GM21381 (cell line): Measurements from ENCODE around the gene MCEMP1.

Experiments
- ATAC-seq: cut with Tn5 transposase; IDR thresholded peaks from one replicate; pipeline ENCODE4 v1.9.1; 2021; ENCODE audit warnings: mild to moderate bottlenecking, moderate library complexity; ENCODE audit not compliant: unreplicated experiment

MCEMP1 gene, protein sequence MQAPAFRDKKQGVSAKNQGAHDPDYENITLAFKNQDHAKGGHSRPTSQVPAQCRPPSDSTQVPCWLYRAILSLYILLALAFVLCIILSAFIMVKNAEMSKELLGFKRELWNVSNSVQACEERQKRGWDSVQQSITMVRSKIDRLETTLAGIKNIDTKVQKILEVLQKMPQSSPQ

DNA sequence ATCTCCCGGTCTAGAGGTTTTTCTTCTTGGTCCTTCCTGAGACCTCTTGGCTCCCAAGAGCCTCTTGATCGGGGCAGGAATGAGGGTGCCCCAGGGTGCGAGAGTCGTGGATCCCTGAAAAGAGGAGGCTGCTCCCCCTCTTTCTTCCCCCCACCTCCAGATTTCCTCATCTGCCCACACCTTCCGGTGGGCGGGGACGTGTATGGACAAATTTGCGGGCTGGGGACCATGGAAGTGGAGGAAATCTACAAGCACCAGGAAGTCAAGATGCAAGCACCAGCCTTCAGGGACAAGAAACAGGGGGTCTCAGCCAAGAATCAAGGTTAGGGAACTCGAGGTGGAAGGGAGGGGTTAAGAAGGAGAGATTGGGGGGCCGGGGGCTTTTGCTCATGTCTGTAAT, at the start of gene MCEMP1:
TSS of gene MCEMP1 (plus strand) at position 237 of the 400 bp plus-strand sequence. CDS start at position 268, 31 bp downstream.
- ATAC-seq: no peak

DNA sequence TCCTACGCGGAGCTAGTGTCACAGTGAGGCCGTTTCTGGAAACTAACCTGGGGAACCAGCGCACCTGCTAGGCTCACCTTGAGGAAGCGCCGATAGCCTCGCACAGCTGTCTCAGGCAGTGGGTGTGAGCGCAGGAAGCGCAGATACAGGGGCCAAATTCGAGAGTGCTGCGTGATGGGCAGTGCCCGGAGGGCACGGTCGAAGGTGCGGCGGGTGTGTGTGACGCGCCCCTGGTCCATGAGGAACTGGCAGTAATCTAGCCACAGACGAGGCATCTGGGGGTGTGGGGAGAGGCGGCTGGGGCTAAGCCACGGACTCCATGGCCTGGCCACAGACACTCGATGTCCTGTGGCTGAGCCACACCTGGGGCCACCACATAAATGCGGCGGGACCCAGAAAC, 49.7 kb upstream of the MCEMP1 start:
- no peak for ATAC-seq

DNA sequence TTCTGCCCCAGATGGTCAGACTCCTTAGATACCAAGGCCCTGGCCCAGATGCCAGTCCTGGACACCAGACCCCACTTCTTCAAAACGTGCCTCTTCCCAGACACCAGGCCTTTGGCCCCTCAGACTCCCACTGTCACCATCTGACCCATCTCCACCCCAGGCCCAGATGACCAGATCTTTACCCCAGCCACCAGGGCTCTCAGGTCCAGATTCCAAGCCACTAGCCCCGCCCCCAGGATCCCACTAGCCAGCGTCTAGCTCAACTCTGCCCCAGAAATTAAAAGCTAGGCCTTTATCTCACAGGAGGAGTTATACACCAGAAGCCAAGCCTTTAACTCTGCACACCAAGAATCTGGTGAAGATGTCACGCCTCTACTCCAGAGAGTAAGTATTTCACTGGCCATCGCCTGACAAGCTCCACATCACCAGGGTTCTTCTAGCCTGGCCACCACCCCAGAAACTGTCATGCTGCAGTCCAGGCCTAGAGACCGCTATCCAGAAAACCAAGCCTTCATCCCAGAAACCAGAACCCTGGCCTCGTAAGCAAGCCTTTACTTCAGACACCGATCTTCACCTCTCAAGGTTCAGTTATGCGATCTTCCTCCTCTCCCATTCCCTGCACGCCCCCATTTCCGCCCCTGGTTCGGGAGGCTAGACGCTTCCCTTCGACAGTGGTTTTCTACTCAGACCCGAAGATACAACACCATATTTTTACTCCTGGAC, 48.1 kb upstream of the MCEMP1 start:
- ATAC-seq: no peak

DNA sequence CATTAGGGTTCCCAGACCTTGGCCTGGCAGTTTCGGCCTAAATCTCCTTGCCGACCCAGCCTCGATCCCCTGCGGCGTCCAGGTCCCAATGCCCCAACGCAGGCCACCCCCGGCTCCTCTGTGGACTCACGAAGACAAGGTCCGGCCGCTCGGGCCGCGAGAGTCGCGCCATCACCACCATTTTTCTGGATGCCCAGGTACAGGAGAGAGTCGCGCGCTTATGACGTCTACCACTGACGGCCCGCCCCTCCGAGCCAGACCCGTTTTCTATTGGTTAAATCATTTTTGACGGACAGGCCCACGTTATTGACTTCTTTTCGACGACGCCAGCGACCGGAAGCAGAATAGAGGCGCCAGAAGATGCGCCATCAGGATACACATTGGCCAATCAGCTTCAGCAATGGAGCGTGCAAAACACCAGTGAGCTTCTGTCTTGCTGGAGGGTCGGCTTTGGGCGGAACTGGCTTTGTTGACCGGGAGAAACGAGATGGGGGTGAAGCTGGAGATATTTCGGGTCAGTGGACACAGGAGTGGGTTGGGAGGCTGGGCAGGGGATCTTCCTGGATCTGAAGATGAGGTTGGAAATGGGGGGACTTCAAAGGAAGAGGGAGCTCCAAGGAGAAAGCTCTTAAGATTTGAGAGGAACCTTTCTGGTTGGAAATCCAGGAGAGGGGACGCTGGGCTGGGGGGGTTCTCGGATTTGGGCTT, 47.4 kb upstream of the MCEMP1 start, which contains the start of the genes PET100 and XAB2:
TSS of gene PET100 (plus strand) at position 447 of the 708 bp plus-strand sequence. CDS start at position 488, 41 bp downstream.
TSS of gene XAB2 (minus strand) at position 199 of the 708 bp plus-strand sequence. CDS start at position 181, 18 bp downstream.
- ATAC-seq: peak; percentile 90

DNA sequence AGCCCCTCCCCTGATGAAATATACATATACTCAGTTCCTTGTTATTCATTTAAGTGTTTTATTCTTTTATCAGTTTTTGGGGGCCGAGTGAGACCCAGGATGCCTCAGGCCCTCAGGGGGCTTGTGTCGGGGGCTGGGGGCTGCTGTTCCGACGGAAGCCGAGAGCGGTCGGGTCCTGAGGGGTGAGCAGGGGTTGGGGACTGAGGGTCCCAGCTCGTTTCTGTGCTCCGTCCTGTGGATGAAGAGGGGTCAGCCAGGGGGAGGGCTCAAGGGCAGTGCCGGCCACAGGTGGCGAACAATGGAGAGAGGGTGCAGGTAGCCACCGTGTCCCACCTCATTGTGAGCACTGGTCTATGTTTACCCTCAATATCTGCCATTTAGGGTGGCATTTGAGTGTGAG, 45.3 kb upstream of the MCEMP1 start:
- ATAC-seq: no peak

DNA sequence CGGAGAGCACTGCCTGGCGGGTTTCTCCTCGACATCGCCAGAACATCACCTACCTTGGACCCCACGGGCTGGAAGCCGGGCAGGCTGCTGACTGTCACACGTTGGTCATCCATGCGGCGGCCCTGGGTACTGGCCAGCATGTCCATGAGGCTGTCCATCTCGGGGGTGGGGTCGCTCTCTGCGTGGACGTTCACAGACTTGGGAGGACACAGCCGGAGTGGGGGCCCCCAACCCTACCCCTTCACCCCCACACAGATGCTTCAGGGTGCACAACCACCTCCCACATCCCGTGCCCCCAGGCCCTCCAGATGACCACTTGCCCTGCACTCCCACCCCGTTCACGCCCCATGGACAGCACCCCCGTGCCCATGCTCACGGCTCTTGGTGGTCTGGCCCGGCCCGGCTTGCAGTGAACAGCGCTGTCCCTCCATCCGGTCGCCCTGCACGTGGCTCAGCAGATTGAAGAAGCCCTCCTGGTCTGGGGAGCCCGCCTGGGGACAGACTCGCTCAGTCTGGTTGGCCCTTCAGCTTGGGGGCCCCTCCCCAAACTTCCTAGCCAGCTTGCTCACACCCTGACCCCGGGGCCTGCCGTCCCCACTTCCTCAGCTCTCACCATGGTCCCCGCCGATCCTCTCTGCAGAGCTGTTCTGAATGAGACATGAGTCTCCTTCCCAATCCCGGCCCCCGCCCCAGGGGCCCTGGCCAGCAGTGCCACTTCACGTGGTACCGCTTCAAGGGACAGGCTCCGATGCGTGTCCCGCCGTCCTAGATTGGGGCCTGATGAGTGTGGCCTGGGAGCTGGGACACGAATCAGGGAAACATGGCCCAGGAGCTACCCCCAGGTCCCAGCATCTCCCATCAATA, 44.3 kb upstream of the MCEMP1 start:
- no peak for ATAC-seq

DNA sequence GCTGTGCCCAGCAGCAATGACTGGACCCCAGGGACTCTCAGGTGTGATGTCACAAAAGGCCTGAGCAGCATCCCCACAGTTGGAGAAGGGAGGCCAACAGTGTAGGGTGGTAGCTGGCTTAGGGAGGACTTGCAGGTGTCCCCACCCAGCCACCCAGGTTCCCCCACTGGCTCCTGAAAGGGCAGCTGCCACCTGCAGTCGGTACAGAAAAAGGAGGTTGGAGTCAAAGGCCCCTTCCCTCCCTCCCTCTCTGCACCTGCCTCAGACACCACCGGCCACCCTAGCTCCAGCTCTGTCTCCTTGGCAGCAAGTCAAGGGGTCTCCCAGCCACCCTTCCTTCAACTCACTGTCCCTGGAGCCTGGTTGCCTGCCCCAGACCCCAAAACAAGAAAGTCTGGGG, 43.2 kb upstream of the MCEMP1 start, which contains the start of gene PCP2:
TSS of gene PCP2 (minus strand) at position 22 of the 400 bp plus-strand sequence. CDS start 262 bp downstream, outside the sequence.
- no peak for ATAC-seq

DNA sequence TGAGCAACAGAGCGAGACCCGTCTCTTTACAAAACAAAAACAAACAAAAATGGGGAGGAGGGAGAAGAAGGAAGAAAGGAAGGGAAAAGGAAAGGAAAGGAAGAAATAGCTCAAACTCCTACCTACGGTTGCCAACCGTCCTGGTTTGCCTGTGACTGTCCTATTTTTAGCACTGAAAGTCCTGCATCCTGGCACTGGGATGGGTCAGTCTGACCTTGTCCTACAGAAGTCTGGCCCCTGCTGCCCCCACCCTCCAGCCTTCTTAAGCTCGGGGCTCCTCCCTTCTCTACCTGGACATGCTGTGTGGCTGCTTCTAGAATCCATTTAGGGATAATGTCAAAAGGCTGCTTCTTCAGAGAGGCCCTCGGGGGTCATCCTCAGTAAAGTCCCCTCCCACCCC, 41.2 kb upstream of the MCEMP1 start:
- no peak for ATAC-seq

DNA sequence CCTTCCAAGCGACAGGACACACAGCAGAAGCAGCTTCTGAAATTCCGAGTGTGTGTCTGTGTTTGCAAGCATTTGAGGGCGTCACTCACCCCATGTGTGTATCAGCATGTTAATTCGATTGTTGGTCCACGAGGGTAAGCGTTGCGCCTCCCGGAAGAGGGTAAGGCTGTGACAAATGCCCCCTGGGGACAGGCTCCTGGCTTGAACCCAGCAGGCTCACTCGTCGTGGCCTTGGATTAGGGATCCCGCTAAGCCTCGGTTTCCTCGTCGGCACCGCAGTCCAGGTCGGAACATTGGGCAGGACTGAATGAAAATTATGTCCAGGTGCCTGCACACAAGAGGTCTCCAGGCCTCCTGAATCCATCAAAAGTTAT, 40.6 kb upstream of the MCEMP1 start:
- ATAC-seq: no peak

DNA sequence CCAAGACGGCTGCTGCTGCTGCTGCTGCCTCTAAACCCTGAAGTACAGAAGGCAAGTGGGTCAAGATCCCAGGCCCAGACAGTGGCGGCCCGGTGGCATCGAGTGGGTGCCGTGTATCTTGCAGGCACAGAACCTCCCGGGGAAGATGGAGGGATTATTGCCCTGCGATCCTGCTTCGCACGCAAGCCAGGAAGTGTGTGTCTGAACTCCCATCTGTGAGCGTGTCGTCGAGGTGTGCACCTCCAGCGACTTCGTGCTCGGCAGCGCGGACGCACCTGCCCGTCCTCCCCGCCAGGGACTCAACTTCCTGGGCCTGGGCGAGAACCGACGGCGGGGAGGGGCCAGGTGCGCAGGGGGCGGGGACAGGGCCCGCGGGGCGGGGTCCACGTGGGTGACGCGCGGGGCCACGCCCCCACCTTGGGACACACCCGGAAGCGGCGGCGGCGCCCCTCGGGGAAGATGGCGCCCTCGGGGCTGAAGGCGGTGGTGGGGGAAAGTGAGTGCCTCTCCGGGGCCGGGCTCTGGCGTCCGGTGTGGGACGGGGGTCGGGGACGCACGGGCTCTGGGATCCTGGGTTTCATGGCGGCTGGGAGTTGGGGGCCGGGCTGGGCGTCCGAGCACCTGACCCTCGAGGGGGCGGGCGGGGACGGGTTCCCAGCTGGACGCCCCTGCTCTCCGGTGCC, 40.1 kb upstream of the MCEMP1 start, which contains the start of gene STXBP2:
TSS of gene STXBP2 (plus strand) at position 420 of the 683 bp plus-strand sequence. CDS start at position 460, 40 bp downstream.
- peak; percentile 70 for ATAC-seq

DNA sequence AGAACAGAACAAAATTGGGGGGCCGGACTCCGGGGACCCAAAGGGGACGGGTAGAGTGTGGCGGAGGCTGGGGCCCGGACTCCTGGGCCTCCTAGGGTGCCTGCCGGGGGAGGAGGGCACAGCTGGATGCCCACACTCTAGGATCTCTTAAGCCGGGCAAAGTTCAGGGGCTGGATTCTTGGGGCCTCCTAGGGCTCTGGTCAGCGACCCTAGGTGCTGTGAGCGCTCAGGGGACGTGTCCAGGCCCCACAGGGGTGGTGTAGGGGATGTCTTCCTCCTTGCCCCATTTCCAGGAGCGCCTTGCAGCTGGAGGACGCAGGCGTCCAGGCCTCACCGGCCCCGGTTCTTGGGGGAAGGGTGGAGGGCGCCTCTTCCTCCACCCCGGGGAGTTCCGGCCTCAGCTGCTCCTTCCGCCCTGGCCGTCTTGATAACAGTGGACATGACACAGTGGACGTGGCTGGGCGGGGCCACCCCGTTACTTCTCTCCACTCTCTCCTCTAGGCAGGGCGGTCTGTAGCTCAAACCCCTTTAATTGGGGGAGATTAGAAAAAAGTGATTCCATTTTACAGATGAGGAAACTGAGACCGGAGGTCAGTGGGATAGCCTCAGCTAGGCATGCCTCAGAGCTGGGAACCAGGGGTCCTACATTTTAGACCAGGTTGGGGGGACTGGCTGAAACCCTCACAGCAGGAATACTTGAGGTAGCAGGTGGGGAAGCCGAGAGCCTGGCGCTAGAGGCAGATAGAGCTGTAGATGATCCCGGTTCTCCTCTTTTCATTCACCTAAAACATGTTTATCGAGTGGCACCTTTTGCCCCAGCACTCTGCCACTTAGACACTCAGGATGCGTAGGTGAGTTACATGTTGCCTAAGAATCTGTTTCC, 39.3 kb upstream of the MCEMP1 start:
- ATAC-seq: peak; percentile 21

DNA sequence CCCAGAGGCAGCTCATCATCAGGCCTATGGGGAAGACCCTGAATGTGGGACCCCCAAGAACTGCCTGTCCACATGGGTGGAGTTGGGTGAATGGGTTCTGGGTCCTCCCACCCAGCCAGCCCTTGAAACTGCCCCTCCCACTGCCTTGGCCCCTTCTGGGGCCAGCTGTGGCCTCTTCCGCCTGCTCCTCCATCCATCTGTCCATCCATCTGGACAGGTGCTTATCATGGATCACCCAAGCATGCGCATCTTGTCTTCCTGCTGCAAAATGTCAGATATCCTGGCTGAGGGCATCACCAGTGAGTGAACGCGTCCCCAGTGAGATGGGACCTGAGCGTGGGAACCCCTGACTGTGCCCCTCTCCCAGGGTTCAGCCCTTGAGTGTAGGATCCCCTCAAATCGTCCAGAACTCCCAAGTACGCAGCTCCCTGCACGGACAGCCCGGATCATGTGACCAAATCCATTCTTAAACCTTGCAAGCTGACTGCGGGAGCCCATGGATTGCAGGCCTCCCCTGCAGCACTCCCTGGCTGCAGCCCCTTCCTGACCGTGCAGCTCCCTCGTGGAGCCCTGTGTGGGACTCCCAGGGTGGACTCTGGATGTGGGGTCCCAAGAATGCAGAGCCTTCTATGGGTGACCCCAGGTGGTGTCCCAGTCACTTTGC, 38.0 kb upstream of the MCEMP1 start:
- no peak for ATAC-seq

DNA sequence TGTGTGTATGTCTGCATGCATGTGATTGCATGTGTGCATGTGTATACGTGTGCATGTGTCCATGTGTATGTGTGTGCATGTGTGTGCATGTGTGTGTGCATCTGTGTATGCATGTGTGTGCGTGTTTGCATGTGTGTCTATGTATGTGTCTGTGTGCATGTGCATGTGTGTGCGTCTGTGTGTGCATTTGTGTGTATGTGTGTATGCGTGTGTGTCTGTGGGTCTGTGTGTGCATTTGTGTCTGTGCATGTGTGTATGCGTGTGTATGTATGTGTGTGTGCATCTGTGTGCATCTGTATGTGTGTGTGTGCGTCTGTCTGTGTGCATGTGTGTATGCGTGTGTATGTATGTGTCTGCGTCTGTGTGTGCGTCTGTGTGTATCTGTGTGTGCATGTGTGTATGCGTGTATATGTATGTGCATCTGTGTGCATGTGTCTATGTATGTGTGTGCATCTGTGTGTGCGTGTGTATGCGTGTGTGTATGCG, 37.0 kb upstream of the MCEMP1 start:
- no peak for ATAC-seq

DNA sequence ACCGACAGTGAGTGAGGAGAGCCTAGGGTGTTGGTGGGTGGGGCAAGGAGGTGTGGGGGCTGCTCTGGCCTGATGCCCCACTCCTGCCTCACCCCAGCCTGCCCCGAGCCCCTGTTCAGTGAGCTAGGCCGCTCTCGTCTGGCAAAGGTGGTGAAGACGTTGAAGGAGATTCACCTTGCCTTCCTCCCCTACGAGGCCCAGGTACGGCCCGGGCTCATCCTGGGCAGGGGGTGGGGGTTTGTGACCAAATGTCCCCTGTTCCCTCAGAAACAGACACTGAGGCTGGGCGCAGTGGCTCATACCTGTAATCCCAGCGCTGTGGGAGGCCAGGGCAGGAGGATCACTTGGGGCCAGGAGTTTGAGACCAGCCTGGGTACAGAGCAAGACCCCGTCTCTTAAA, 36.1 kb upstream of the MCEMP1 start:
- no peak for ATAC-seq

DNA sequence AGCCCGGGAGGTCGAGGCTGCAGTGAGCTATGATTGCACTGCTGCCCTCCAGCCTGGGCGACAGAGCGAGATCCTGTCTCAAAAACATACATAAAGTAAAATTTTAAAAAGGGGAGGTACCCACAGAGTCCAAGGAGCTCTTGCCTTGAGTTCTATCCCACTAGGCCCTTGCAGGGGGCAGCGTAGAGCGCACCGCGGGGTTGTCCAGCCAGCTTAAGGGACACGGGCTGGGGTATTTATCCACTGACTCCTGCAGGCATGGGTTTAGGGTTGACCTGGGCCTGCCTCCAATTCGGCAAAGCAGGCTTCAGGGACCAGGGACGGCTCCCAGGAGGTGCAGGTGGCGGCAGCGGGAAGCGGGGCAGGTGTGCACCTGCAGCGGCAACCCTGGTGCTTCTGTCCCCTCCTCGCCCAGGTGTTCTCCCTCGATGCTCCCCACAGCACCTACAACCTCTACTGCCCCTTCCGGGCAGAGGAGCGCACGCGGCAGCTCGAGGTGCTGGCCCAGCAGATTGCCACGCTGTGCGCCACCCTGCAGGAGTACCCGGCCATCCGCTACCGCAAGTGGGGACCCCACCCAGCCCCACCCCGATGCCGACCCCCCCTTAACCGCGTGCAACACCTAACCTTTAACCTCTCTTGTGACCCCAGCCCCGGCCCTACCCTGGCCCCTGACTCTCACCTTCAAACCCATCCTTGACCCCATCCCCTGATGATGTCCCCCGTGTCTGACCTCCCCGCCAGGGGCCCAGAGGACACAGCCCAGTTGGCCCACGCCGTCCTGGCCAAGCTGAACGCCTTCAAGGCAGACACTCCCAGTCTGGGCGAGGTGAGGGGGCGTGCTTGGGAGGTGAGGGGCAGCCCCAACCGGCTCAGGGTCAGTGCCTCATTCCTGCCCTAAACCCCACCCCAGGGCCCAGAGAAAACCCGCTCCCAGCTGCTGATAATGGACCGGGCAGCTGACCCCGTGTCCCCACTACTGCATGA, 35.3 kb upstream of the MCEMP1 start:
- no peak for ATAC-seq

DNA sequence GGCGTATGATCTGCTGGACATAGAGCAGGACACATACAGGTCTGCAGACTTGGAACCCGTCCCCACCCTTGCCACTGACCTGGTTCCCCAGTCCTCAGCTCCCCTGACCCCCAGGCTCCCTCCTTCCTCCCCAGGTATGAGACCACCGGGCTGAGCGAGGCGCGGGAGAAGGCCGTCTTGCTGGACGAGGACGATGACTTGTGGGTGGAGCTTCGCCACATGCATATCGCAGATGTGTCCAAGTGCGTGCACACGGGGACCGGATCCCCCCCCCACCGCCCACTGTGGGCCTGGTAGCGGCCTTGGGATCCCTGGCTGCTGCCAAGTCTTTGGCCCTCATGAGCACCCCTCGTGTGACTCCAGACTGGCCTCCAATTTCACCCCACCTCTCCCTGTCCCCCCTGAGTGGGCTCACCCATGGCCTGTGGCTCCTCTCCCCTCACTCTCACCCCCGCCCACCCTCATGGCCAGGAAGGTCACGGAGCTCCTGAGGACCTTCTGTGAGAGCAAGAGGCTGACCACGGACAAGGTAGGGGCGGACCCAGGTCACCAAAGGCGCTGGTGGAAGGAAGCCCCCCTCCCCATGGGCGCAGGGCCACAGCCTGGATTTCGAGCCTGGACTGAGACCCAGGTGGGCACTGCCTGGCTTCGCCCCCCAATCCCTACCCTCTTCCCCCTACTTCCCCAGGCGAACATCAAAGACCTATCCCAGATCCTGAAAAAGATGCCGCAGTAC, 34.4 kb upstream of the MCEMP1 start:
- no peak for ATAC-seq

DNA sequence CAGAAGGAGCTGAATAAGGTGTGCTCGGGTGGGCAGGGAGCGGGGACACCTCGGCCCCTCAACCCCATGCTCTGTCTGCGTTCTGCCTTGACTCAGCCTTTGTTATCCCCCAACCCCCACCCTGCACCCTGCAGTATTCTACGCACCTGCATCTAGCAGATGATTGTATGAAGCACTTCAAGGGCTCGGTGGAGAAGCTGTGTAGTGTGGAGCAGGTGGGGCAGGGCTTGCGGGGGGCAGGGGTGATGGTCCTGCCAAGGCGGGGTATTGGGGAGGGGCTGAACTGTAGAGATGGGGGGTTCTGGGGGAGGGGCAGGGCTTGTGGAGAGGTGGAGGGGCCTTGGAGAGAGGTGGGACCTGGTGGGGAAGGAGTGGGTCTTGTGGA, 33.9 kb upstream of the MCEMP1 start:
- ATAC-seq: no peak
